Erythroblast (primary cell): ENCODE results near the gene PKD1L1.

Experiments
- GATA1 ChIP-seq: IDR thresholded peaks from 2 replicates; pipeline ENCODE4 v1.6.1; 2011; ENCODE audit warnings: low read depth, mild to moderate bottlenecking, control low read depth, low read length, moderate library complexity
- POLR2A ChIP-seq: IDR thresholded peaks from 2 replicates; pipeline ENCODE4 v1.6.1; 2011; ENCODE audit warnings: mild to moderate bottlenecking, low read length

GRCh38 chr7:47890606-47891005, 57.7 kb downstream of the PKD1L1 start:
- TF ChIP-seq POLR2A (no peak), GATA1 (no peak)
